Immature natural killer cell (primary cell): ENCODE data around the gene C2. TPM values are rescaled to one million over a fixed set of nuclear protein-coding genes. Genes with fewer than 3 reads are reported as not detected.

Experiments
- DNase-seq, 3 donors: peaks; one replicate each; pipeline ENCODE4 v3.0.0; 2022; ENCODE audit warnings: mixed read lengths in 1 of 3
- H3K27ac Mint-ChIP-seq, 6 donors: one replicate each; pipeline ENCODE4 v1.8.0; 2020; ENCODE audit warnings: mixed read lengths in 6 of 6, mild to moderate bottlenecking in 5 of 6, inconsistent platforms in 4 of 6, moderate library complexity in 3 of 6
- H3K27me3 Mint-ChIP-seq, 3 donors: one replicate each; pipeline ENCODE4 v1.8.0; 2020 to 2021; ENCODE audit warnings: low read depth in 3 of 3, mild to moderate bottlenecking in 3 of 3, mixed read lengths in 3 of 3, moderate library complexity in 3 of 3, inconsistent platforms in 1 of 3
- H3K36me3 Mint-ChIP-seq, 3 donors: one replicate each; pipeline ENCODE4 v1.8.0; 2020; ENCODE audit warnings: mixed read lengths in 3 of 3, inconsistent platforms in 2 of 3, mild to moderate bottlenecking in 2 of 3
- H3K4me1 Mint-ChIP-seq, 2 donors: one replicate each; pipeline ENCODE4 v1.8.0; 2020; ENCODE audit warnings: inconsistent platforms in 2 of 2, mild to moderate bottlenecking in 2 of 2, mixed read lengths in 2 of 2, moderate library complexity in 1 of 2
- H3K4me3 Mint-ChIP-seq, 5 donors: one replicate each; pipeline ENCODE4 v1.8.0; 2020; ENCODE audit warnings: mild to moderate bottlenecking in 5 of 5, mixed read lengths in 5 of 5, inconsistent platforms in 3 of 5, moderate library complexity in 3 of 5
- H3K9me3 Mint-ChIP-seq, 6 donors: one replicate each; pipeline ENCODE4 v1.8.0; 2020; ENCODE audit warnings: mild to moderate bottlenecking in 6 of 6, mixed read lengths in 6 of 6, inconsistent platforms in 4 of 6, moderate library complexity in 3 of 6
- polyA plus RNA-seq, 3 donors: library from polyadenylated mRNA; unstranded; fragments of 300-500 nt; fragmentation: Illumina TruSeq; gene quantifications; one replicate each; pipeline ENCODE4 v1.2.3, GENCODE V29; 2021

C2 gene
- polyA plus RNA-seq, 3 donors from 2014 or later = 0.74 TPM; not detected in 2

GRCh38 chr6:31961616-31962015 lies 34.1 kb downstream of the C2 start:
- Mint-ChIP-seq H3K4me3 (peak overlapping the region in 1 of 5 donors; percentile 59), H3K27ac (peak overlapping the region in 3 of 6 donors; percentile 70 to 77 (median 73)), H3K4me1 (peaks cover 31 to 44% of the 10 kb centered on the region in 2 donors), H3K27me3 (peaks cover 4 to 11% (median 6%) of the 10 kb centered on the region in 3 donors), H3K36me3 (peaks cover 0 to 48% (median 20%) of the 10 kb centered on the region in 3 donors), H3K9me3 (no peaks in the 10 kb centered on the region)
- DNase-seq = no peak

GRCh38 chr6:31963921-31964320 lies 36.4 kb downstream of the C2 start:
- no peaks in the 10 kb centered on the region for H3K9me3 Mint-ChIP-seq
- DNase-seq = no peak
- peaks cover 0 to 61% (median 24%) of the 10 kb centered on the region in 3 donors for H3K36me3 Mint-ChIP-seq
- peaks cover 0 to 8% (median 4%) of the 10 kb centered on the region in 3 donors for H3K27me3 Mint-ChIP-seq
- peak overlapping the region in 2 of 6 donors; percentile 11 to 29 for H3K27ac Mint-ChIP-seq
- H3K4me3 Mint-ChIP-seq = no peak overlapping the region
- H3K4me1 Mint-ChIP-seq = peaks cover 15 to 26% of the 10 kb centered on the region in 2 donors

DNA sequence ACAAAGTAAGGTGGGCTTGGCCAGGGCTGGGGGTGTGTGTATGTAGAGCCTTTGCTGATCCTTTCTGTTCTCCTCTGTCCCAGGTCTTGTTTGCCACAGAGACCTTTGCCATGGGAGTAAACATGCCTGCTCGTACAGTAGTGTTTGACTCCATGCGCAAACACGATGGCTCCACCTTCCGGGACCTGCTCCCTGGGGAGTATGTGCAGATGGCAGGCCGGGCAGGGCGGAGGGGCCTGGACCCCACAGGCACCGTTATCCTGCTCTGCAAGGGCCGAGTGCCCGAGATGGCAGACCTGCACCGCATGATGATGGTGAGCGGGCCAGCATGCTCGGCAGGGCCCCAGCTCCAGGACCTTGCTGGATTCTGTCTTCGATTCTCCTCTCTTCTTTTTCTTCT lies 38.2 kb downstream of the C2 start:
- H3K27me3 Mint-ChIP-seq = peaks cover 3 to 8% (median 4%) of the 10 kb centered on the region in 3 donors
- H3K4me1 Mint-ChIP-seq = peaks cover 16 to 21% of the 10 kb centered on the region in 2 donors
- no peak for DNase-seq
- H3K27ac Mint-ChIP-seq = peak overlapping the region in 1 of 6 donors; percentile 13
- no peaks in the 10 kb centered on the region for H3K9me3 Mint-ChIP-seq
- no peak overlapping the region for H3K4me3 Mint-ChIP-seq
- peaks cover 0 to 62% (median 24%) of the 10 kb centered on the region in 3 donors for H3K36me3 Mint-ChIP-seq

- peaks cover 0 to 54% (median 24%) of the 10 kb centered on the region in 3 donors for H3K36me3 Mint-ChIP-seq
- H3K4me1 Mint-ChIP-seq = peaks cover 15 to 29% of the 10 kb centered on the region in 2 donors
- DNase-seq = no peak
- H3K27me3 Mint-ChIP-seq = peaks cover 3 to 12% (median 4%) of the 10 kb centered on the region in 3 donors
- H3K4me3 Mint-ChIP-seq = no peak overlapping the region
- no peaks in the 10 kb centered on the region for H3K9me3 Mint-ChIP-seq
- peak overlapping the region in 1 of 6 donors; percentile 29 for H3K27ac Mint-ChIP-seq
Observed at GRCh38 chr6:31966506-31966905, 39.0 kb downstream of the C2 start.

DNA sequence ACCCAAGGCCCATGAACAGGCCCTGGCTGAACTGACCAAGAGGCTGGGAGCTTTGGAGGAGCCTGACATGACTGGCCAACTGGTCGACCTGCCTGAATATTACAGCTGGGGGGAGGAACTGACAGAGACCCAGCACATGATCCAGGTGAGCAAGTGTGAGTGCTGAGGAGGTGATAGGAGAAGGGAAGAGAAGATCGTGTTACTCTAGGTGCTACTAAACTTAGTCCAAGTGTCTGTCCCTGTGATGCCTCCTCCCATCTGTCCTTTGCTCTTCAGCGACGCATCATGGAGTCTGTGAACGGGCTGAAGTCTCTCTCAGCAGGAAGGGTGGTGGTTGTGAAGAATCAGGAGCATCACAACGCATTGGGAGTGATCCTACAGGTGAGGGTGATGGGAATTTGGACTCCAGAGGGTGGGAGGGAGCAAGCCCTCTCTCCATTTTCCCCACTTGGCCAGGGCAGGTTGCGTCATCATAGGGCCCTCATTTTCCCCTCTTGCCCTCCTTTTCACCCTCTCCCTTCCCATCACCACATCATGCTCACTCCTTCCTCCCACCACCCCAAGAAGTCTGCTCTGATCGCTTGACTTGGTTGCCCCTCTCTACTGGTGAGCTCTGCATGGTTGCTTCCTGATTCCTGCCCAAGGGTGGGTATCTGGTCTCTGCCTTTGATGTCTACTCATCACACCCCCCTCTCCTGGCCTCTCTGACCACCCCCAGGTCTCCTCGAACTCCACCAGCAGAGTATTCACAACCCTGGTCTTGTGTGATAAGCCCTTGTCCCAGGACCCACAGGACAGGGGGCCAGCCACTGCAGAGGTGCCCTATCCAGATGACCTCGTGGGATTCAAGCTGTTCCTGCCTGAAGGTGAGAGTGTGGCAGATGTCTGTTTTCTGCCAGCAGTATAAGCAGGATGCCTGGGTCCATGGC lies 39.7 kb downstream of the C2 start:
- peaks cover 0 to 46% (median 19%) of the 10 kb centered on the region in 3 donors for H3K36me3 Mint-ChIP-seq
- no peak overlapping the region for H3K4me3 Mint-ChIP-seq
- no peaks in the 10 kb centered on the region for H3K9me3 Mint-ChIP-seq
- peak overlapping the region; percentile 23 to 74 (median 62) for H3K27ac Mint-ChIP-seq
- peaks cover 22 to 29% of the 10 kb centered on the region in 2 donors for H3K4me1 Mint-ChIP-seq
- no peak for DNase-seq
- peaks cover 11 to 19% (median 11%) of the 10 kb centered on the region in 3 donors for H3K27me3 Mint-ChIP-seq

GRCh38 chr6:31967926-31968320 lies 40.4 kb downstream of the C2 start:
- no peak for DNase-seq
- peak overlapping the region; percentile 23 to 69 (median 54) for H3K27ac Mint-ChIP-seq
- H3K9me3 Mint-ChIP-seq = no peaks in the 10 kb centered on the region
- H3K27me3 Mint-ChIP-seq = peaks cover 12 to 20% (median 12%) of the 10 kb centered on the region in 3 donors
- no peak overlapping the region for H3K4me3 Mint-ChIP-seq
- peaks cover 0 to 40% (median 15%) of the 10 kb centered on the region in 3 donors for H3K36me3 Mint-ChIP-seq
- H3K4me1 Mint-ChIP-seq = peaks cover 28 to 34% of the 10 kb centered on the region in 2 donors

DNA sequence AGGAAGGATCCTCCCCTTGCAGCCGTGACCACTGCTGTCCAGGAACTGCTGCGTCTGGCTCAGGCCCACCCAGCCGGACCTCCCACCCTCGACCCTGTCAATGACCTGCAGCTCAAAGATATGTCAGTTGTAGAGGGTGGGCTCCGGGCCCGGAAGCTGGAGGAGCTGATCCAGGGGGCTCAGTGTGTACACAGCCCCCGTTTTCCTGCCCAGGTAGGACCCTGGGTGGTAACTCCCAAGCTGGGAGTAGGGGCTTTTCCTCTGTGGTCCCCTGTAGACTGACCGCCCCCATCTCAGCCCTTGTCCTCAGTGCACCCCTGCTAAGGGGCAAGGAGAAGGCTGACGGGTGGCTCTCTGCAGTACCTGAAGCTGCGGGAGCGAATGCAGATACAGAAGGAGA lies 40.8 kb downstream of the C2 start:
- H3K4me3 Mint-ChIP-seq = no peak overlapping the region
- peaks cover 32 to 38% of the 10 kb centered on the region in 2 donors for H3K4me1 Mint-ChIP-seq
- peaks cover 0 to 36% (median 15%) of the 10 kb centered on the region in 3 donors for H3K36me3 Mint-ChIP-seq
- no peaks in the 10 kb centered on the region for H3K9me3 Mint-ChIP-seq
- no peak for DNase-seq
- peaks cover 12 to 20% (median 14%) of the 10 kb centered on the region in 3 donors for H3K27me3 Mint-ChIP-seq
- peak overlapping the region in 2 of 6 donors; percentile 5 to 23 for H3K27ac Mint-ChIP-seq

- H3K36me3 Mint-ChIP-seq = peaks cover 0 to 32% (median 13%) of the 10 kb centered on the region in 3 donors
- peak overlapping the region; percentile 56 to 100 (median 100) for H3K27ac Mint-ChIP-seq
- peak overlapping the region in 1 of 5 donors; percentile 65 for H3K4me3 Mint-ChIP-seq
- no peak for DNase-seq
- peaks cover 12 to 20% (median 15%) of the 10 kb centered on the region in 3 donors for H3K27me3 Mint-ChIP-seq
- peaks cover 37 to 45% of the 10 kb centered on the region in 2 donors for H3K4me1 Mint-ChIP-seq
- H3K9me3 Mint-ChIP-seq = no peaks in the 10 kb centered on the region
Observed at GRCh38 chr6:31968791-31969711, 41.5 kb downstream of the C2 start.

DNA sequence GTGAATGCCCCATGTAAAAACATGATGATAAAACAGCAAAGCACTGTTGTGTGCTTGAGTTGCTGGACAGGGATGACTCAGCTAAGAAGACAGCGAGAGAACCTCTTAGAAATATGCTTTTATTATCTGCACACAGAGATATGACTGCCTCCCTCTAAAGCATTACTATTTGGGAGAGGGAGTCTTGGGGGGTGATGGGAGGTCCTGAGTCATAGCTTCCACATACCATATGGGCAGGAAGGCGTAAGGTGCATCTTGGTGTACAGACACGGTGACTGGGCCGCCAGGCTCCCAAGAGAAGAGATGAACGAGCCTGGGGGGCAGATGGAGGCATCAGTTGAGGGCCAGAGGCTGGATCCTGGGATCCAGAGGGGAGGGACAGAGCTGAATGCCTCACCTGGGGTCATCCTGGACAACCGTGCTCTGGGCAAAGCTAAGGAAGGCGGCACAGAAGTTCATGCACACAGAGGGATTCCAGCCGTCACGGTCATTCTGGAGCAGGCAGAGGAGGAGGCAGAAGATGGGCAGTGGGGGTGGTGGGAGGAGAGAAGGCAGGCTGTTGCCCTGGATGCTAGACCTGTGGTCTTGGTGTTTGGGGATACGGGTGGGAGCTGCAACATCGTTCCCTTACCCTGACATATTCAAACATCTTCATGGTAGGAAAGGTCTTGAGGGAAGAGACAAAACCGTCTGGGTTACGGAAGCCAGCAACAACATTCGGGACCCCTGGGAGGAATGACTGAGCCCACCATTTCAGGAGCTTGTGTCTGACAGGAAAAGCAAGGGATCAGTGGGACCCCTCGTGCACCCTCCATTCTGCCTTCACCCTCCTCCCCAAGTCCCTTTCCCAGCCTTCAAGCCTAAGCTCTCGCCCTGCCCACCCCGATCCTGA lies 42.4 kb downstream of the C2 start:
- Mint-ChIP-seq H3K9me3 (no peaks in the 10 kb centered on the region), H3K36me3 (peaks cover 0 to 25% (median 8%) of the 10 kb centered on the region in 3 donors), H3K4me3 (peak overlapping the region; percentile 49 to 96 (median 65)), H3K27ac (peak overlapping the region; percentile 99 to 100 (median 100)), H3K4me1 (peaks cover 38 to 45% of the 10 kb centered on the region in 2 donors), H3K27me3 (peaks cover 12 to 20% (median 15%) of the 10 kb centered on the region in 3 donors)
- no peak for DNase-seq

DNA sequence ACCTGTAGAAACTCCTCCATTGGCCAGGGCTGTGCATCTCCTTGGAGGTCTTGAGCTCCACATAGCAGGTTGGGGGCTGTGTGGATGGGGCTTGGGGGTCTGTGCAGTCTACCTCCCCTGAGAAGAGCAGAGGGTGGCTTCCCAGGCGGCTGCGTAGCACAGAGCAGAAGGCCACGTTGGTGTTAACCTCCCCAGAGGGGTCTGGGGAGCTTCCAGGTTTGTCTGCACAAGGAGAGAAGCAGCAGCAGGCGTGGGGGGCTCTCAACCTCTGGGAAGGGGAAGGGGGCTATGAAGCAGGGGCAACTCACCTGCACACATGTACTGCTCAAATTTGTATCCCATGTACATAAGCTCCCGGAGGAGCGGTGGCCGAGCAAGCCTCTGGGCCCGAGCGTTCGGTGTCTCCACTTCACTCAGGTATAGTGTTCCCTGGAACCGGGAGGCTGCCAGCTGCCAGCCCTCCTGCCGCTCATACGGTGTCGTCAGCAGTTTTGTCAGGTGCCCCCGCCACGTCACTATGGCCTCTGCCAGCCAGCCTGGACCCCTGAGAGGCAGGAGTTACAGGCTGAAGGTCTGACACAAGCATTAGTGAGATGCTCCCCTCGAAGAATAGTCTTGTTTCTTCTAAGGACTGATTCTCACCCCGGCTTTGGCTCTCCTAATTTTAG lies 43.2 kb downstream of the C2 start:
- Mint-ChIP-seq H3K9me3 (no peaks in the 10 kb centered on the region), H3K27me3 (peaks cover 12 to 20% (median 17%) of the 10 kb centered on the region in 3 donors)
- no peak for DNase-seq

GRCh38 chr6:31971279-31971992 lies 43.9 kb downstream of the C2 start:
- H3K4me3 Mint-ChIP-seq = peak overlapping the region; percentile 90 to 99 (median 96)
- H3K36me3 Mint-ChIP-seq = peaks cover 0 to 18% (median 5%) of the 10 kb centered on the region in 3 donors
- H3K9me3 Mint-ChIP-seq = no peaks in the 10 kb centered on the region
- peaks cover 12 to 20% (median 17%) of the 10 kb centered on the region in 3 donors for H3K27me3 Mint-ChIP-seq
- H3K27ac Mint-ChIP-seq = peak overlapping the region; percentile 99 to 100 (median 100)
- peaks cover 38 to 45% of the 10 kb centered on the region in 2 donors for H3K4me1 Mint-ChIP-seq
- DNase-seq = no peak

More for the DNA sequence above, 43.2 kb downstream of the C2 start:
- Mint-ChIP-seq H3K36me3 (peaks cover 0 to 18% (median 5%) of the 10 kb centered on the region in 3 donors), H3K4me1 (peaks cover 38 to 45% of the 10 kb centered on the region in 2 donors), H3K27ac (peak overlapping the region; percentile 99 to 100 (median 100)), H3K4me3 (peak overlapping the region; percentile 54 to 99 (median 96))
